ENCODE data around the gene TERB1.

TERB1 gene

DNA sequence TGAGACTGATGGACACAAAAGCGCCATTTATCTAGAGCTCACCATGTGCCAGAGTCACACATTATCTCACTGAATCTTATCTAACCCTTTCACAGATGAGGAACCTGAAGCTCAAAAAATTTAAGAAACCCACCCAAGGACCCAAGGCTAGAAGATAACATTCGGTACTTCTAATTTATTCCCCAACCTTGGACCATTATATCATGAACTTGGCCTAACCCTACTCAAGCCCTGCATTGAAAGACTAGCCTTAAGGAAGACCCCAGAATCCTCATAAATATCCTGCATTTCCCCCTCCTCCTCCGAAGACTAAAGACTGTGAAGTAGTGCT is 49.4 kb downstream of the TERB1 start:
- peak overlapping the region; percentile 25 for H3K4me3 ChIP-seq (ENCODE audit: control insufficient read depth, low read depth, low read length)
- no peak for DNase-seq (ENCODE audit: low read depth)
- TF ChIP-seq, protein P1, sequence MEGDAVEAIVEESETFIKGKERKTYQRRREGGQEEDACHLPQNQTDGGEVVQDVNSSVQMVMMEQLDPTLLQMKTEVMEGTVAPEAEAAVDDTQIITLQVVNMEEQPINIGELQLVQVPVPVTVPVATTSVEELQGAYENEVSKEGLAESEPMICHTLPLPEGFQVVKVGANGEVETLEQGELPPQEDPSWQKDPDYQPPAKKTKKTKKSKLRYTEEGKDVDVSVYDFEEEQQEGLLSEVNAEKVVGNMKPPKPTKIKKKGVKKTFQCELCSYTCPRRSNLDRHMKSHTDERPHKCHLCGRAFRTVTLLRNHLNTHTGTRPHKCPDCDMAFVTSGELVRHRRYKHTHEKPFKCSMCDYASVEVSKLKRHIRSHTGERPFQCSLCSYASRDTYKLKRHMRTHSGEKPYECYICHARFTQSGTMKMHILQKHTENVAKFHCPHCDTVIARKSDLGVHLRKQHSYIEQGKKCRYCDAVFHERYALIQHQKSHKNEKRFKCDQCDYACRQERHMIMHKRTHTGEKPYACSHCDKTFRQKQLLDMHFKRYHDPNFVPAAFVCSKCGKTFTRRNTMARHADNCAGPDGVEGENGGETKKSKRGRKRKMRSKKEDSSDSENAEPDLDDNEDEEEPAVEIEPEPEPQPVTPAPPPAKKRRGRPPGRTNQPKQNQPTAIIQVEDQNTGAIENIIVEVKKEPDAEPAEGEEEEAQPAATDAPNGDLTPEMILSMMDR (conservative IDR thresholded peaks at IDR 0.05; ENCODE audit: control insufficient read depth, insufficient read depth, low read depth, low read length), result no peak

GRCh38 chr16:66751303-66751991 is 49.9 kb downstream of the TERB1 start, which contains the start of gene DYNC1LI2:
Gene DYNC1LI2, minus strand, starts transcription at chr16:66751609. Its CDS starts 18 bp downstream, at chr16:66751591.
- peak within 1 kb of the TSS; percentile 91 for H3K4me3 ChIP-seq (ENCODE audit: control insufficient read depth, low read depth, low read length)
- TF ChIP-seq, protein P1 (conservative IDR thresholded peaks at IDR 0.05; ENCODE audit: control insufficient read depth, insufficient read depth, low read depth, low read length), result no peak
- DNase-seq (ENCODE audit: low read depth), result peak; percentile 55

DNA sequence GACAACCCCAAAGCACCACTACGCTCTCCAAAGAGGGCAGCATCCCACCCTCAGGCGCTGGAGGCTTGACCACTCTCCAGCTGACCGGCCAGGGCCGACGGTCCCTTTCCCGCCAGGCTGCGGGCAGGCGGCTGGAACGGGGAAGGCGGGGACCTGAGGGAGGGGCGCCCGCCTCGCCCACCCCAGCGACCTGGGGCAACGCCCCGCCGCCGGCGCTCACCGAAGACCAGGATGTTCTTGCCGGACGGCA is 50.4 kb downstream of the TERB1 start:
- TF ChIP-seq, protein P1 (conservative IDR thresholded peaks at IDR 0.05; ENCODE audit: control insufficient read depth, insufficient read depth, low read depth, low read length), result no peak
- DNase-seq (ENCODE audit: low read depth), result no peak
- peak overlapping the region; percentile 91 for H3K4me3 ChIP-seq (ENCODE audit: control insufficient read depth, low read depth, low read length)

- peak overlapping the region; percentile 91 for H3K4me3 ChIP-seq (ENCODE audit: control insufficient read depth, low read depth, low read length)
- TF ChIP-seq, protein P1 (conservative IDR thresholded peaks at IDR 0.05; ENCODE audit: control insufficient read depth, insufficient read depth, low read depth, low read length), result no peak
- no peak for DNase-seq (ENCODE audit: low read depth)
Observed at GRCh38 chr16:66750279-66751052, 50.9 kb downstream of the TERB1 start.

- DNase-seq (ENCODE audit: low read depth), result no peak
- TF ChIP-seq, protein P1 (conservative IDR thresholded peaks at IDR 0.05; ENCODE audit: control insufficient read depth, insufficient read depth, low read depth, low read length), result no peak
- no peak overlapping the region for H3K4me3 ChIP-seq (ENCODE audit: control insufficient read depth, low read depth, low read length)
Observed at GRCh38 chr16:66746682-66747081, 54.7 kb downstream of the TERB1 start.

GRCh38 chr16:66746048-66746447 is 55.3 kb downstream of the TERB1 start:
- no peak for DNase-seq (ENCODE audit: low read depth)
- TF ChIP-seq, protein P1 (conservative IDR thresholded peaks at IDR 0.05; ENCODE audit: control insufficient read depth, insufficient read depth, low read depth, low read length), result no peak
- no peak overlapping the region for H3K4me3 ChIP-seq (ENCODE audit: control insufficient read depth, low read depth, low read length)

All from fibroblast of mammary gland (primary cell).